Upper lobe of left lung (tissue), 6 donors: Measurements from ENCODE around the gene LYRM7. TPM values are rescaled to one million over a fixed set of nuclear protein-coding genes. Genes with fewer than 3 reads are reported as not detected.

ENCODE experiments used
- ATAC-seq, 2 donors: fragments of 200-7000 bp; cut with Tn5 transposase; one replicate each; pipeline ENCODE4 v1.9.1; 2022; ENCODE audit warnings: mild to moderate bottlenecking in 2 of 2, moderate library complexity in 2 of 2; ENCODE audit not compliant: low FRiP score in 2 of 2
- DNase-seq, 2 donors: peaks; one replicate each; pipeline ENCODE4 v3.0.0-alpha.2; 2019 to 2020
- H3K27ac ChIP-seq, 4 donors: fragments of 200-600 bp; sonication (generic); one replicate each; pipeline ENCODE4 v1.5.1; 2016 to 2019
- H3K27me3 ChIP-seq, 4 donors: fragments of 200-600 bp; sonication (generic); one replicate each; pipeline ENCODE4 v1.5.1; 2017 to 2019
- H3K36me3 ChIP-seq, 4 donors: fragments of 200-600 bp; sonication (generic); one replicate each; pipeline ENCODE4 v1.5.1; 2016 to 2019
- H3K4me1 ChIP-seq, 4 donors: fragments of 200-600 bp; sonication (generic); one replicate each; pipeline ENCODE4 v1.5.1; 2018 to 2019
- H3K4me3 ChIP-seq, 4 donors: fragments of 200-600 bp; sonication (generic); one replicate each; pipeline ENCODE4 v1.5.1; 2017 to 2019; ENCODE audit warnings: mild to moderate bottlenecking in 2 of 4, moderate library complexity in 1 of 4
- H3K9me3 ChIP-seq, 4 donors: fragments of 200-600 bp; sonication (generic); one replicate each; pipeline ENCODE4 v1.5.1; 2018 to 2019
- CTCF ChIP-seq, 6 experiments: fragments of 450-650 bp in 4 of 6; fragments of 200-600 bp in 2 of 6; sonication (generic) in 2 of 6; IDR thresholded peaks; one replicate each; pipeline ENCODE4 v1.5.1; 2016 to 2019; ENCODE audit warnings: antibody characterized with exemption in 6 of 6
- EP300 ChIP-seq, 4 donors: sonication (generic); formaldehyde crosslinking; IDR thresholded peaks; one replicate each; pipeline ENCODE4 v1.5.1; 2017; ENCODE audit warnings: antibody characterized with exemption in 4 of 4, control low read depth in 2 of 4
- POLR2A ChIP-seq, 4 donors: fragments of 450-650 bp; IDR thresholded peaks; one replicate each; pipeline ENCODE4 v1.5.1; 2016 to 2017; ENCODE audit warnings: antibody characterized with exemption in 4 of 4, mild to moderate bottlenecking in 2 of 4
- POLR2AphosphoS5 ChIP-seq, 2 donors: sonication (generic); formaldehyde crosslinking; IDR thresholded peaks; one replicate each; pipeline ENCODE4 v1.5.1; 2017; ENCODE audit warnings: antibody characterized with exemption in 2 of 2
- WGBS, 2 donors: methylation state at CpG; one replicate each; pipeline ENCODE4 v1.1.5; 2017 to 2018; 5-methylcytosine and 5-hydroxymethylcytosine counted together
- total RNA-seq, 6 donors: library from RNA; depleted of rRNA in 4 of 6; stranded (reverse); fragments of >200 nt in 4 of 6; gene quantifications; one replicate each; pipeline versions ENCODE4 v1.1.0 to v1.2.1, GENCODE V29; 2016 to 2021
- donor health status: DM: no; HTN: no; CAD: no; lungs with moderate emphysema.
- donor health status: DM: no; HTN: yes; CAD: no; lungs with severe emphysema.

Gene LYRM7
- total RNA-seq, 6 donors from 2014 or later, result 1.7 to 7.1 (median 4.2) TPM

GRCh38 chr5:131230406-131230805 is 59.7 kb downstream of the LYRM7 start:
- H3K4me1 ChIP-seq, result no peaks in the 10 kb centered on the region
- H3K27me3 ChIP-seq, result no peaks in the 10 kb centered on the region
- H3K36me3 ChIP-seq, result no peaks in the 10 kb centered on the region
- TF ChIP-seq EP300 (IDR thresholded peaks at IDR 0.05) (no peak), POLR2A (IDR thresholded peaks at IDR 0.05) (no peak), POLR2AphosphoS5 (IDR thresholded peaks at IDR 0.05) (no peak), CTCF (IDR thresholded peaks at IDR 0.05) (no peak)
- no peaks in the 10 kb centered on the region for H3K9me3 ChIP-seq
- WGBS, 2 donors, result 80 to 86% methylated on average over 5 of the region's 5 CpGs
- no peak for ATAC-seq
- no peak for DNase-seq
- no peak overlapping the region for H3K27ac ChIP-seq
- H3K4me3 ChIP-seq, result no peak overlapping the region

GRCh38 chr5:131239686-131240085 is 68.9 kb downstream of the LYRM7 start:
- DNase-seq (no peak), ATAC-seq (no peak)
- Histone ChIP-seq H3K4me1 (no peaks in the 10 kb centered on the region), H3K27ac (no peak overlapping the region), H3K36me3 (no peaks in the 10 kb centered on the region), H3K4me3 (no peak overlapping the region), H3K27me3 (no peaks in the 10 kb centered on the region), H3K9me3 (no peaks in the 10 kb centered on the region)
- 88 to 89% methylated on average over 1 of the region's 1 CpG for WGBS, 2 donors
- no peak for TF ChIP-seq EP300 (IDR thresholded peaks at IDR 0.05)
- no peak for TF ChIP-seq POLR2A (IDR thresholded peaks at IDR 0.05)
- TF ChIP-seq CTCF (IDR thresholded peaks at IDR 0.05), result no peak
- TF ChIP-seq POLR2AphosphoS5 (IDR thresholded peaks at IDR 0.05), result no peak

GRCh38 chr5:131242728-131243255 is 72.0 kb downstream of the LYRM7 start:
- Histone ChIP-seq H3K4me1 (no peaks in the 10 kb centered on the region), H3K27ac (no peak overlapping the region), H3K27me3 (no peaks in the 10 kb centered on the region), H3K4me3 (no peak overlapping the region), H3K36me3 (no peaks in the 10 kb centered on the region), H3K9me3 (peaks cover 0 to 12% (median 4%) of the 10 kb centered on the region in 4 donors)
- no peak for ATAC-seq
- no peak for DNase-seq
- TF ChIP-seq EP300 (IDR thresholded peaks at IDR 0.05) (no peak), POLR2AphosphoS5 (IDR thresholded peaks at IDR 0.05) (no peak), CTCF (IDR thresholded peaks at IDR 0.05) (no peak), POLR2A (IDR thresholded peaks at IDR 0.05) (no peak)

GRCh38 chr5:131245312-131245711 is 74.6 kb downstream of the LYRM7 start:
- Histone ChIP-seq H3K4me1 (no peaks in the 10 kb centered on the region), H3K36me3 (no peaks in the 10 kb centered on the region), H3K27ac (no peak overlapping the region), H3K4me3 (no peak overlapping the region), H3K9me3 (peaks cover 0 to 12% (median 4%) of the 10 kb centered on the region in 4 donors), H3K27me3 (no peaks in the 10 kb centered on the region)
- TF ChIP-seq POLR2AphosphoS5 (IDR thresholded peaks at IDR 0.05) (no peak), CTCF (IDR thresholded peaks at IDR 0.05) (no peak), POLR2A (IDR thresholded peaks at IDR 0.05) (no peak), EP300 (IDR thresholded peaks at IDR 0.05) (no peak)
- ATAC-seq (no peak), DNase-seq (no peak)

GRCh38 chr5:131245948-131246347 is 75.2 kb downstream of the LYRM7 start:
- Histone ChIP-seq H3K4me3 (no peak overlapping the region), H3K9me3 (peaks cover 0 to 12% (median 4%) of the 10 kb centered on the region in 4 donors), H3K27ac (no peak overlapping the region), H3K36me3 (no peaks in the 10 kb centered on the region), H3K27me3 (no peaks in the 10 kb centered on the region), H3K4me1 (no peaks in the 10 kb centered on the region)
- TF ChIP-seq POLR2A (IDR thresholded peaks at IDR 0.05) (no peak), CTCF (IDR thresholded peaks at IDR 0.05) (no peak), POLR2AphosphoS5 (IDR thresholded peaks at IDR 0.05) (no peak)
- DNase-seq (no peak), ATAC-seq (no peak)
- 94 to 98% methylated on average over 2 of the region's 2 CpGs for WGBS, 2 donors
